Gastrocnemius medialis (tissue), 4 donors: Measurements from ENCODE around the gene SCN2B.

Experiments
- CTCF ChIP-seq, 5 experiments: fragments of 450-650 bp in 3 of 5; fragments of 200-600 bp in 2 of 5; sonication (generic) in 2 of 5; IDR thresholded peaks in 4 of 5; conservative IDR thresholded peaks in 1 of 5; 1 replicate in 4 of 5; 2 replicates in 1 of 5; pipeline ENCODE4 v1.5.1; 2016 to 2019; ENCODE audit warnings: antibody characterized with exemption in 5 of 5, mild to moderate bottlenecking in 3 of 5, moderate library complexity in 3 of 5
- POLR2A ChIP-seq, 2 donors: fragments of 450-650 bp; IDR thresholded peaks; one replicate each; pipeline ENCODE4 v1.6.1; 2017; ENCODE audit warnings: antibody characterized with exemption in 2 of 2, mild to moderate bottlenecking in 2 of 2, moderate library complexity in 2 of 2

GRCh38 chr11:118167906-118168305 is 8.5 kb downstream of the SCN2B start:
- no peak for TF ChIP-seq POLR2A (IDR thresholded peaks at IDR 0.05)
- TF ChIP-seq CTCF (IDR thresholded peaks at IDR 0.05 in 4 of 5, conservative IDR thresholded peaks at IDR 0.05 in 1 of 5): no peak
